Measurements from ENCODE around the gene COL15A1. TPM values are rescaled to one million over a fixed set of nuclear protein-coding genes. Genes with fewer than 3 reads are reported as not detected.

COL15A1 gene
- polyA plus RNA-seq, 1 donor (not counting 4 experiments of a cell fraction or from before 2014, with no cell fraction given) = not detected

DNA sequence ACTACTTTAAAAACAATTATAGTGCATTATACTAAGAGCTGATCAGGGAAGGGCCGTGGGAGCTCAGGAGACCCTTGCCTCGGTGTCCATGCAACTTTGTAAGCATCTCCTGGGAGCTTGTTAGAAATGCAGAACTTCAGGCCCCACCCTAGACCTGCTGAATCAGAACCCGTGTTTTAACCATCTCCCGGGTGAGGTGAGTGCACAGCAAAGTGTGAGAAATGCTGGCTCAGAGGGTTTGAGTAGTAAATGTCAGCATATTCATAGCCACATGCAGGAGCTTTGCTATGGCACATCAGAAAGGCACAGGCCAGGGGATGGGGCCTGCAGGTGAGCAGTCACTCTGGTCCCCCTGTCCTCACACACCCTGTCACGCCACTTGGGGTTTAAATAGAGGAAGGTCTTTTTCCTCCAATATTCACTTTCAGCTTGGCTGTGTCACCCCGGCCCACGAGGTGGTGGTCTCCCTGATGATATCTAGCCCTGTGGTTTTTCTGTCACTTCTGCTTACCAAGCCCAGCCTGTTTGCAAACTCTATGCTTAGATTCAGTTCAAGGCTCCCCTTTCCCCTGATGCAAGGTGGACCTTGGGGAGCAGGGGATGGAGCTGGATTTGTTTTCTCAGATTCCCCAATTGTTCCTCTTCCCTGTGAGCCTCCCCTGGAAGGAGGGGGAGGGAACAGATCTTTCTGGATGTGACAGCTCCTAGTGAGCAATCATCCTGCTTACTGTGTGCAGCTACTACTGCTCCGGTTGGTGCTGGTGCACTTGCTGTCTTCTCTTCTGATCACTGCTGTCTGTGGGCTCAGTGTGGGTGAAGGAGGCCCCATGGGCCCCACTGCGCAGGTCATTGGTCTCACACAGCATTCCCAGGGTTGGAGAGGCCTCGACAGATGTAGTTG lies 109.4 kb downstream of the COL15A1 start:
- no peaks in the 10 kb centered on the region for H3K36me3 ChIP-seq (ENCODE audit: control insufficient read depth in 2 of 2, extremely low read depth in 1 of 2, insufficient read depth in 2 of 2, low read length in 2 of 2)
- H3K27me3 ChIP-seq (ENCODE audit: control insufficient read depth, extremely low read depth, insufficient read depth, low read length) = no peaks in the 10 kb centered on the region
- H2AFZ ChIP-seq (ENCODE audit: control insufficient read depth, low read length) = no peak overlapping the region
- no peak overlapping the region for H3K27ac ChIP-seq (ENCODE audit: control insufficient read depth, insufficient read depth, low read length)
- no peaks in the 10 kb centered on the region for H3K79me2 ChIP-seq (ENCODE audit: control insufficient read depth, insufficient read depth, low read length)
- DNase-seq (ENCODE audit: low read depth, low spot score) (no peak), FAIRE-seq (no peak)
- no peak overlapping the region for H3K4me3 ChIP-seq (ENCODE audit: control insufficient read depth in 2 of 3, extremely low read depth in 1 of 3, insufficient read depth in 2 of 3, low read depth in 1 of 3, low read length in 3 of 3)
- H3K9me3 ChIP-seq (ENCODE audit: control insufficient read depth, low read depth, low read length) = no peaks in the 10 kb centered on the region
- TF ChIP-seq, protein P1, sequence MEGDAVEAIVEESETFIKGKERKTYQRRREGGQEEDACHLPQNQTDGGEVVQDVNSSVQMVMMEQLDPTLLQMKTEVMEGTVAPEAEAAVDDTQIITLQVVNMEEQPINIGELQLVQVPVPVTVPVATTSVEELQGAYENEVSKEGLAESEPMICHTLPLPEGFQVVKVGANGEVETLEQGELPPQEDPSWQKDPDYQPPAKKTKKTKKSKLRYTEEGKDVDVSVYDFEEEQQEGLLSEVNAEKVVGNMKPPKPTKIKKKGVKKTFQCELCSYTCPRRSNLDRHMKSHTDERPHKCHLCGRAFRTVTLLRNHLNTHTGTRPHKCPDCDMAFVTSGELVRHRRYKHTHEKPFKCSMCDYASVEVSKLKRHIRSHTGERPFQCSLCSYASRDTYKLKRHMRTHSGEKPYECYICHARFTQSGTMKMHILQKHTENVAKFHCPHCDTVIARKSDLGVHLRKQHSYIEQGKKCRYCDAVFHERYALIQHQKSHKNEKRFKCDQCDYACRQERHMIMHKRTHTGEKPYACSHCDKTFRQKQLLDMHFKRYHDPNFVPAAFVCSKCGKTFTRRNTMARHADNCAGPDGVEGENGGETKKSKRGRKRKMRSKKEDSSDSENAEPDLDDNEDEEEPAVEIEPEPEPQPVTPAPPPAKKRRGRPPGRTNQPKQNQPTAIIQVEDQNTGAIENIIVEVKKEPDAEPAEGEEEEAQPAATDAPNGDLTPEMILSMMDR (optimal IDR thresholded peaks at IDR 0.05 in 1 of 3, IDR thresholded peaks at IDR 0.05 in 1 of 3, conservative IDR thresholded peaks at IDR 0.05 in 1 of 3; ENCODE audit: extremely low read depth in 1 of 3, insufficient read depth in 2 of 3, low read length in 3 of 3) = no peak
- no peak for TF ChIP-seq EZH2 (IDR thresholded peaks at IDR 0.05; ENCODE audit: low read length)
- dilution Hi-C loops (cut with MboI; ENCODE audit: extremely low pct_ligation_motif_present, low sequenced_read_pairs) = no loop called here
- no peaks in the 10 kb centered on the region for H4K20me1 ChIP-seq (ENCODE audit: control insufficient read depth, extremely low read depth, insufficient read depth, low read length)
- no peak overlapping the region for H3K9ac ChIP-seq (ENCODE audit: control insufficient read depth, extremely low read depth, insufficient read depth, low read length)
- no peak overlapping the region for H3K4me2 ChIP-seq (ENCODE audit: control insufficient read depth, extremely low read depth, insufficient read depth, low read depth, low read length)
- H3K9me1 ChIP-seq (ENCODE audit: control insufficient read depth, extremely low read depth, insufficient read depth, low read length) = peaks cover 3% of the 10 kb centered on the region
- H3K4me1 ChIP-seq (ENCODE audit: control insufficient read depth, extremely low read depth, insufficient read depth, low read length) = peaks cover 36% of the 10 kb centered on the region

DNA sequence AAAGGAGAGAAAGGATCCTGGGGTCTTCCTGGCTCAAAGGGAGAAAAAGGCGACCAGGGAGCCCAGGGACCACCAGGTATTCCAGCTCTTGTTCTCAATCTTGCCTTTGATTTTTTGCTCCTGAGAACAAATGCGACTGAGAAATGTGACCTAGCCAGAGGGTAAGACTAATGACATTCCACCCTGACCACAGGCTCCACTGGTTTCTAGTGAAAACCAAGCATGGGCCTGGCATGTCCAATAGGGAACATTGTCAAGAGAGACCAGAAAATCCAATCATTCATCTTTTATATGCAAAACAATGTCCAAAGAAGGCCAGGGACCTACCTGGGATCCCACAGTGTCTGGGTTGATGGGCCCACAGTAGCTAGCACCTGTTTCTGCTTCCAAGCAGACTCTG lies 110.9 kb downstream of the COL15A1 start:
- dilution Hi-C loops (cut with MboI; ENCODE audit: extremely low pct_ligation_motif_present, low sequenced_read_pairs) = no loop called here
- Histone ChIP-seq H3K36me3 (ENCODE audit: control insufficient read depth in 2 of 2, extremely low read depth in 1 of 2, insufficient read depth in 2 of 2, low read length in 2 of 2) (no peaks in the 10 kb centered on the region), H3K27ac (ENCODE audit: control insufficient read depth, insufficient read depth, low read length) (no peak overlapping the region), H3K27me3 (ENCODE audit: control insufficient read depth, extremely low read depth, insufficient read depth, low read length) (no peaks in the 10 kb centered on the region), H2AFZ (ENCODE audit: control insufficient read depth, low read length) (no peak overlapping the region), H3K9me3 (ENCODE audit: control insufficient read depth, low read depth, low read length) (no peaks in the 10 kb centered on the region), H3K9me1 (ENCODE audit: control insufficient read depth, extremely low read depth, insufficient read depth, low read length) (peaks cover 3% of the 10 kb centered on the region), H3K4me1 (ENCODE audit: control insufficient read depth, extremely low read depth, insufficient read depth, low read length) (peaks cover 44% of the 10 kb centered on the region), H3K9ac (ENCODE audit: control insufficient read depth, extremely low read depth, insufficient read depth, low read length) (no peak overlapping the region), H4K20me1 (ENCODE audit: control insufficient read depth, extremely low read depth, insufficient read depth, low read length) (no peaks in the 10 kb centered on the region), H3K4me3 (ENCODE audit: control insufficient read depth in 2 of 3, extremely low read depth in 1 of 3, insufficient read depth in 2 of 3, low read depth in 1 of 3, low read length in 3 of 3) (no peak overlapping the region), H3K79me2 (ENCODE audit: control insufficient read depth, insufficient read depth, low read length) (no peaks in the 10 kb centered on the region), H3K4me2 (ENCODE audit: control insufficient read depth, extremely low read depth, insufficient read depth, low read depth, low read length) (no peak overlapping the region)
- FAIRE-seq (no peak), DNase-seq (ENCODE audit: low read depth, low spot score) (no peak)
- TF ChIP-seq, protein P1 (optimal IDR thresholded peaks at IDR 0.05 in 1 of 3, IDR thresholded peaks at IDR 0.05 in 1 of 3, conservative IDR thresholded peaks at IDR 0.05 in 1 of 3; ENCODE audit: extremely low read depth in 1 of 3, insufficient read depth in 2 of 3, low read length in 3 of 3) = no peak
- no peak for TF ChIP-seq EZH2 (IDR thresholded peaks at IDR 0.05; ENCODE audit: low read length)
